PC-3 (cell line): ENCODE measurements around the gene RAB39A. TPM values are rescaled to one million over a fixed set of nuclear protein-coding genes. Genes with fewer than 3 reads are reported as not detected.
"Not testable (repeated sequence)": the region's sequence is repeated elsewhere in the genome, so short reads cannot be mapped to it uniquely, and the experiment has no call there.

ENCODE experiments used
- ATAC-seq: fragments of 200-7000 bp; cut with Tn5 transposase; 2 replicates; pipeline ENCODE4 v1.9.1; 2020; ENCODE audit warnings: mild to moderate bottlenecking, moderate library complexity
- Bru-seq: library from RNA; stranded (reverse); fragments of 400-500 nt; gene quantifications from one replicate; lab custom pipeline; 2021; lab: Mats Ljungman, UMichigan
- BruChase-seq, 2 experiments: library from RNA; stranded (reverse); fragments of 400-500 nt; gene quantifications; one replicate each; lab custom pipeline; 2021; lab: Mats Ljungman, UMichigan
- BruUV-seq: library from RNA; stranded (reverse); fragments of 400-500 nt; replicated peaks from 2 replicates; lab custom pipeline; 2021; lab: Mats Ljungman, UMichigan
- CTCF ChIA-PET: fragments of 300-600 bp; sonication (Branson Sonifier 250); formaldehyde crosslinking; loops from one replicate; lab custom pipeline; 2022; ENCODE audit warnings: antibody characterized with exemption; lab: Charles Lee
- POLR2A ChIA-PET: fragments of 300-600 bp; sonication (Branson Sonifier 250); formaldehyde crosslinking; loops from one replicate; lab custom pipeline; 2022; ENCODE audit warnings: antibody characterized with exemption; ENCODE audit not compliant: unreplicated experiment; lab: Charles Lee
- DNase-seq: peaks from one replicate; pipeline ENCODE4 v3.0.0-alpha.2; 2015
- H2AFZ ChIP-seq: fragments of 300-600 bp; sonication (generic); 2 replicates; pipeline ENCODE4 v1.6.0; 2016; ENCODE audit warnings: antibody characterized with exemption, low read length
- H3F3A ChIP-seq: fragments of 300-600 bp; sonication (generic); one replicate; pipeline ENCODE4 v1.6.0; 2017; ENCODE audit warnings: antibody characterized with exemption, low read length, control low read depth, mild to moderate bottlenecking; ENCODE audit not compliant: unreplicated experiment
- H3K27ac ChIP-seq: fragments of 300-600 bp; sonication (generic); 2 replicates; pipeline ENCODE4 v1.5.1; 2016; ENCODE audit warnings: mild to moderate bottlenecking, low read length
- H3K27me3 ChIP-seq: fragments of 300-600 bp; sonication (generic); 2 replicates; pipeline ENCODE4 v1.6.1; 2016; ENCODE audit warnings: low read length, mixed read lengths
- H3K36me3 ChIP-seq: fragments of 300-600 bp; sonication (generic); 2 replicates; pipeline ENCODE4 v1.6.1; 2016; ENCODE audit warnings: low read depth, mixed run types, low read length, mixed read lengths
- H3K4me1 ChIP-seq: fragments of 300-600 bp; sonication (generic); 2 replicates; pipeline ENCODE4 v1.5.1; 2016; ENCODE audit warnings: low read length; ENCODE audit not compliant: insufficient read depth
- H3K4me2 ChIP-seq: fragments of 300-600 bp; sonication (generic); 2 replicates; pipeline ENCODE4 v1.6.0; 2016; ENCODE audit warnings: low read length
- H3K4me3 ChIP-seq: fragments of 300-600 bp; sonication (generic); 2 replicates; pipeline ENCODE4 v1.5.1; 2016; ENCODE audit warnings: mild to moderate bottlenecking, low read length, mixed read lengths
- H3K79me2 ChIP-seq: fragments of 300-600 bp; sonication (generic); 2 replicates; pipeline ENCODE4 v1.6.1; 2017; ENCODE audit warnings: low read length, mixed read lengths
- H3K9ac ChIP-seq: fragments of 300-600 bp; sonication (generic); 2 replicates; pipeline ENCODE4 v1.6.0; 2016; ENCODE audit warnings: mild to moderate bottlenecking, low read length
- H3K9me2 ChIP-seq: fragments of 300-600 bp; sonication (generic); replicated peaks from 2 replicates; pipeline ENCODE4 v1.6.1; 2016; ENCODE audit warnings: mixed run types, low read length, mixed read lengths
- H3K9me3 ChIP-seq: fragments of 300-600 bp; sonication (generic); 2 replicates; pipeline ENCODE4 v1.6.1; 2016; ENCODE audit warnings: low read length, mixed read lengths
- H4K20me1 ChIP-seq: fragments of 300-600 bp; sonication (generic); 2 replicates; pipeline ENCODE4 v1.6.1; 2016; ENCODE audit warnings: low read length, mixed read lengths
- EZH2 ChIP-seq: fragments of 300-600 bp; sonication (generic); IDR thresholded peaks from one replicate; pipeline ENCODE4 v1.6.1; 2017; ENCODE audit warnings: antibody characterized with exemption, mild to moderate bottlenecking, low read length; ENCODE audit not compliant: unreplicated experiment
- EZH2phosphoT487 ChIP-seq: fragments of 300-600 bp; sonication (generic); IDR thresholded peaks from 2 replicates; pipeline ENCODE4 v1.6.1; 2018; ENCODE audit warnings: mild to moderate bottlenecking, antibody characterized with exemption, low read length, borderline replicate concordance
- intact Hi-C: fragments of 100-400 bp; cut with micrococcal nuclease; formaldehyde crosslinking; loops from 2 replicates; pipeline ENCODE4 v1.9.0; 2023
- long read RNA-seq: library from polyadenylated mRNA; unstranded; transcript quantifications from one replicate; pipeline ENCODE4 v2.0.0, GENCODE V29; 2021; ENCODE audit not compliant: unreplicated experiment
- total RNA-seq: library from RNA; depleted of rRNA; stranded (reverse); fragments of >200 nt; gene quantifications from 2 replicates; pipeline ENCODE4 v1.2.3, GENCODE V29; 2014; rRNA removed
- TF ChIP-seq, protein P1 (sequence below): fragments of 300-600 bp; sonication (generic); conservative IDR thresholded peaks from 2 replicates; pipeline ENCODE4 v1.5.1; 2017; ENCODE audit warnings: antibody characterized with exemption, low read depth, mild to moderate bottlenecking, low read length

The RAB39A gene, protein sequence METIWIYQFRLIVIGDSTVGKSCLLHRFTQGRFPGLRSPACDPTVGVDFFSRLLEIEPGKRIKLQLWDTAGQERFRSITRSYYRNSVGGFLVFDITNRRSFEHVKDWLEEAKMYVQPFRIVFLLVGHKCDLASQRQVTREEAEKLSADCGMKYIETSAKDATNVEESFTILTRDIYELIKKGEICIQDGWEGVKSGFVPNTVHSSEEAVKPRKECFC
- total RNA-seq = not detected in 2 replicates
- percentile 5 among the genes with signal in this experiment for Bru-seq, nascent RNA
- BruChase-seq, experiment 1, labeled RNA remaining after a 6-hour chase = percentile 6 among the genes with signal in this experiment
- BruChase-seq, experiment 2, labeled RNA remaining after a 2-hour chase = percentile 6 among the genes with signal in this experiment
- long read RNA-seq, partial matches to known transcripts = 0 of 3 reads
- long read RNA-seq, other reads (novel, unspliced or antisense) = 3 of 3 reads

DNA sequence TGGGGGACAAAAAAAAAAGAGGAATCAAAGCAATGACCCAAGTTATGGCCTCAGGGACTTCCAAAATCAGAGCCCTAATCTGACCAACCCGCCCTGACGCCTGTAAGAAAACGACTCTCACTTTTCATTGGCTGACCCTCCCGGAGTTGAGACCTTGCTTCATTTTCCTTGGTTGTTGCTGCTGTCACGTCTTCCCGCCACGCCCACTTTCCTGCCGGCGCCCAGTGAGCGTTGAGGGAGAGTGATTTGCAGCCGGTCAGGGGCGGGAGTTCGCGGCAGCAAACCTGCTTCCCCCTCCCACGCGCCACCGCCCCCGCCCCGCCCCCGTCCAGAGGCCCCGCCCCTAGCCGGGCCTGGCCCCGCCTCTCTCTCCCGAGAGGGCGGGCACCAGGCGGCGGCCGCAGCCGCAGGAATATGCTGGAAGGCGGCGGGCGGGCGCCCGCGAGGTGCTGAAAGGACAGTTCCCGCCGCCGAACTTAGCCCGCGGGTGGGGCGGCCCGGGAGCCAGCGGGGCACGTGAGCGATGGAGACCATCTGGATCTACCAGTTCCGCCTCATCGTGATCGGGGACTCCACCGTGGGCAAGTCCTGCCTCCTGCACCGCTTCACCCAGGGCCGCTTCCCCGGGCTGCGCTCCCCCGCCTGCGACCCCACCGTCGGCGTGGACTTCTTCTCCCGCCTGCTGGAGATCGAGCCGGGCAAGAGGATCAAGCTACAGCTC lies at the start of gene RAB39A:
TSS of gene RAB39A (plus strand) at position 403 of the 721 bp plus-strand sequence. CDS start at position 524, 121 bp downstream.
- peaks cover 29% of the 10 kb centered on the region for H3K27me3 ChIP-seq
- no peak within 1 kb of the TSS for H3K9ac ChIP-seq
- no peaks in the 10 kb centered on the region for H3K36me3 ChIP-seq
- DNase-seq (peak; percentile 92), ATAC-seq (peak; percentile 81)
- no peaks in the 10 kb centered on the region for H3K9me2 ChIP-seq
- H4K20me1 ChIP-seq = no peaks in the 10 kb centered on the region
- H3K79me2 ChIP-seq = no peaks in the 10 kb centered on the region
- no peak within 1 kb of the TSS for H2AFZ ChIP-seq
- no peaks in the 10 kb centered on the region for H3K9me3 ChIP-seq
- BruUV-seq = no TSS peak
- TF ChIP-seq, protein P1, sequence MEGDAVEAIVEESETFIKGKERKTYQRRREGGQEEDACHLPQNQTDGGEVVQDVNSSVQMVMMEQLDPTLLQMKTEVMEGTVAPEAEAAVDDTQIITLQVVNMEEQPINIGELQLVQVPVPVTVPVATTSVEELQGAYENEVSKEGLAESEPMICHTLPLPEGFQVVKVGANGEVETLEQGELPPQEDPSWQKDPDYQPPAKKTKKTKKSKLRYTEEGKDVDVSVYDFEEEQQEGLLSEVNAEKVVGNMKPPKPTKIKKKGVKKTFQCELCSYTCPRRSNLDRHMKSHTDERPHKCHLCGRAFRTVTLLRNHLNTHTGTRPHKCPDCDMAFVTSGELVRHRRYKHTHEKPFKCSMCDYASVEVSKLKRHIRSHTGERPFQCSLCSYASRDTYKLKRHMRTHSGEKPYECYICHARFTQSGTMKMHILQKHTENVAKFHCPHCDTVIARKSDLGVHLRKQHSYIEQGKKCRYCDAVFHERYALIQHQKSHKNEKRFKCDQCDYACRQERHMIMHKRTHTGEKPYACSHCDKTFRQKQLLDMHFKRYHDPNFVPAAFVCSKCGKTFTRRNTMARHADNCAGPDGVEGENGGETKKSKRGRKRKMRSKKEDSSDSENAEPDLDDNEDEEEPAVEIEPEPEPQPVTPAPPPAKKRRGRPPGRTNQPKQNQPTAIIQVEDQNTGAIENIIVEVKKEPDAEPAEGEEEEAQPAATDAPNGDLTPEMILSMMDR = no peak
- no peak for TF ChIP-seq EZH2phosphoT487
- no peak for TF ChIP-seq EZH2
- peak within 1 kb of the TSS; percentile 47 for H3K4me2 ChIP-seq
- POLR2A ChIA-PET = no interaction called here
- no peak within 1 kb of the TSS for H3K27ac ChIP-seq
- peaks cover 17% of the 10 kb centered on the region for H3K4me1 ChIP-seq
- intact Hi-C loops = no loop called here
- peak within 1 kb of the TSS; percentile 1; the same call in 1 of the 2 replicates for H3K4me3 ChIP-seq
- CTCF ChIA-PET = no interaction called here
- peaks cover 6% of the 10 kb centered on the region for H3F3A ChIP-seq

DNA sequence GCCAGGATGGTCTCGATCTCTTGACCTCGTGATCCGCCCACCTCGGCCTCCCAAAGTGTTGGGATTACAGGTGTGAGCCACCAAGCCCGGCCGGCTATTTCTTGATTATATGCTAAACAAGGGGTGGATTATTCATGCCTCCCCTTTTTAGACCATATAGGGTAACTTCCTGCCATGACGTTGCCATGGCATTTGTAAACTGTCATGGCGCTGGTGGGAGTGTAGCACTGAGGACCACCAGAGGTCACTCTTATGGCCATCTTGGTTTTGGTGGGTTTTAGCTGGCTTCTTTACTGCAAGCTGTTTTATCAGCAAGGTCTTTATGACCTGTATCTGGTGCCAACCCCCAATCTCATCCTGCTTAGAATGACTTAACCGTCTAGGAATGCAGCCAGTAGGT lies 46.8 kb upstream of the RAB39A start:
- BruUV-seq, ATAC-seq, H3K4me3 ChIP-seq, H3K36me3 ChIP-seq, H3K27me3 ChIP-seq, H3K9me2 ChIP-seq, H3K4me1 ChIP-seq, H3K9me3 ChIP-seq, H3F3A ChIP-seq, H3K4me2 ChIP-seq, H3K27ac ChIP-seq, H3K9ac ChIP-seq, H4K20me1 ChIP-seq, CTCF ChIA-PET, POLR2A ChIA-PET, H3K79me2 ChIP-seq, intact Hi-C loops, H2AFZ ChIP-seq: not testable (repeated sequence)
- peak; percentile 25 for DNase-seq

DNA sequence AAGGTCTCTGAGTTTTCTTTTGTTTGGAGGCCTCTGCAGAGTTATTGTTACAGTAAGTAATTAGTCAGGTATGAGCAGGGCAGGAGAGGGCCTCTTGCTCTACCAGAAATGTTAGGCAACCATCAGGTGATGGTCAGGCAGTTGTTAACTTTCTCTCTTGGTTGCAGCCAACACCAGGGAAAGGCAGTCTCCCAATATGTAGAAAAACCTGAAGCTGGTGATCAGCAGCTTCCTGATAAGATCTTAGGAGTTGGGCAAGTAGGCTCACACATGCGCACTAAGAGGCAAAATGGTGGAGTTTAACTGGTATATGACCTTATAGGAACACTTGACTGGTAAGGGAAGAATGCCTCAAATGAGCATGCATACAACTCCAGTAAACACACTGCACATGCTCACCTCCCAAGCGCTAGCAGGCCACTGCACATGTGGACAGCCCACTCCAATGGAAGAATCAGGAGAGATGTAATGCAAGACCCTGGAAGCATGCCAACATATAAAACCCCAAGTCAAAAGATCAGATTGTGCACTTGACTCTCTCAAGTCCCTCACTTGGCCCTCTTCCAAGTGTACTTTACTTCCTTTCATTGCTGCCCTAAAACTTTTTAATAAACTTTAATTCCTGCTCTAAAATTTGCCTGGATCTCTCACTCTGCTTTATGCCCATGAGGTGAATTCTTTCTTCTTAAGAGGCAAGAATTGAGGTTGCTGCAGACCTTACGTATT lies 46.0 kb upstream of the RAB39A start:
- Histone ChIP-seq H3K4me1 (0 out of 2 replicates have a peak, but pooled peaks cover 4% of the 10 kb centered on the region), H3F3A (no peaks in the 10 kb centered on the region), H3K36me3 (no peaks in the 10 kb centered on the region), H3K9ac (no peak overlapping the region), H3K27me3 (no peaks in the 10 kb centered on the region), H3K27ac (no peak overlapping the region), H4K20me1 (no peaks in the 10 kb centered on the region), H2AFZ (no peak overlapping the region), H3K4me3 (no peak overlapping the region), H3K9me3 (no peaks in the 10 kb centered on the region), H3K4me2 (no peak overlapping the region), H3K79me2 (no peaks in the 10 kb centered on the region), H3K9me2 (no peaks in the 10 kb centered on the region)
- ATAC-seq (no peak), DNase-seq (peak; percentile 19)
- no TSS peak for BruUV-seq
- intact Hi-C loops = no loop called here
- ChIA-PET POLR2A (no interaction called here), CTCF (no interaction called here)
- TF ChIP-seq, protein P1 = no peak
- TF ChIP-seq EZH2phosphoT487 (no peak), EZH2 (no peak)
